ENCODE measurements around the gene RPE. TPM values are rescaled to one million over a fixed set of nuclear protein-coding genes. Genes with fewer than 3 reads are reported as not detected.

Gene RPE
- total RNA-seq, 1 donor from 2014 or later = 38.1 TPM

DNA sequence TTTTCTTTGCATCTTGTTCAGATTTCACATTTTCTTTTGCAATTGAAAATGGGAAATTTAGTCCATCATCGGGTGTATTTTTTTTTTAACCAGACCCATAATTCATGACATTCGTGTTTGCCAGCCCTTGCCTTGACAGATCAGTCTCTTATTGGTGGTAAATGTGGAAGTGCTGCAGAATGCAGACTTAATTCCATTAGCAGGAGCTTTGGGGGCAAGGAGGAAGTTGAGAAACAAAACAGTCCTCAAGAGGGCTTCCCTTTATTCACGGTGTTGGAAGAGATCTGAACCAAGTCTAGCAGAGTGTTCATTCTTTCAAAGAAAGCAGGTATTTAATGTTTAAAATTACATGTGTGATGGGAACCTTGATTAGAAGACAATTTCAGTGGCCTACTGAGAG, 16.6 kb upstream of the RPE start:
- H3K27me3 Mint-ChIP-seq (ENCODE audit: unreplicated experiment) = no peaks in the 10 kb centered on the region
- no peaks in the 10 kb centered on the region for H3K4me1 Mint-ChIP-seq (ENCODE audit: low read depth, unreplicated experiment)
- TF ChIP-seq, protein P1, sequence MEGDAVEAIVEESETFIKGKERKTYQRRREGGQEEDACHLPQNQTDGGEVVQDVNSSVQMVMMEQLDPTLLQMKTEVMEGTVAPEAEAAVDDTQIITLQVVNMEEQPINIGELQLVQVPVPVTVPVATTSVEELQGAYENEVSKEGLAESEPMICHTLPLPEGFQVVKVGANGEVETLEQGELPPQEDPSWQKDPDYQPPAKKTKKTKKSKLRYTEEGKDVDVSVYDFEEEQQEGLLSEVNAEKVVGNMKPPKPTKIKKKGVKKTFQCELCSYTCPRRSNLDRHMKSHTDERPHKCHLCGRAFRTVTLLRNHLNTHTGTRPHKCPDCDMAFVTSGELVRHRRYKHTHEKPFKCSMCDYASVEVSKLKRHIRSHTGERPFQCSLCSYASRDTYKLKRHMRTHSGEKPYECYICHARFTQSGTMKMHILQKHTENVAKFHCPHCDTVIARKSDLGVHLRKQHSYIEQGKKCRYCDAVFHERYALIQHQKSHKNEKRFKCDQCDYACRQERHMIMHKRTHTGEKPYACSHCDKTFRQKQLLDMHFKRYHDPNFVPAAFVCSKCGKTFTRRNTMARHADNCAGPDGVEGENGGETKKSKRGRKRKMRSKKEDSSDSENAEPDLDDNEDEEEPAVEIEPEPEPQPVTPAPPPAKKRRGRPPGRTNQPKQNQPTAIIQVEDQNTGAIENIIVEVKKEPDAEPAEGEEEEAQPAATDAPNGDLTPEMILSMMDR (IDR thresholded peaks at IDR 0.05; ENCODE audit: partially characterized antibody, unreplicated experiment) = no peak
- H3K27ac Mint-ChIP-seq (ENCODE audit: unreplicated experiment) = no peak overlapping the region
- no peaks in the 10 kb centered on the region for H3K36me3 Mint-ChIP-seq (ENCODE audit: unreplicated experiment)
- no peaks in the 10 kb centered on the region for H3K9me3 Mint-ChIP-seq (ENCODE audit: unreplicated experiment)
- no peak overlapping the region for H3K4me3 Mint-ChIP-seq (ENCODE audit: unreplicated experiment)
- DNase-seq = no peak

DNA sequence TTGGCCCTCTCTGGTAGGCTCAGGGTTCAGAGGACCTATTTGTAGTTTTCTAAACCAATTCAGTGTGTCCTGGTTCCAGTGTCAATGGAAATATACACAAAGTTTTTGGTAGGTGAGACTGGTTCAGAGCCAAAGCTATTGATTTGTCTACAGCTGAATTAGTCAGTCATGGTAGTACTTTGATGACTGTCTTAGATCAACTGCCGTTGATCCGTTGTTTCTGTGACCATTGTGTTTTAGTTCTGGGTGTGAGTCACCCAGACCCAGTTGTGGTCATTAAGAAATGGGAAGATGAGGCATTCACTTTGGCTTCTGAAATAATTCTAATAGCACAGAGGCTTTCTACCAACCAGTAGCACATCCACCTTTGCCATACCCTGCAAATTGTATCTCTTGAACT, 16.0 kb upstream of the RPE start:
- no peak for DNase-seq
- no peaks in the 10 kb centered on the region for H3K36me3 Mint-ChIP-seq (ENCODE audit: unreplicated experiment)
- H3K9me3 Mint-ChIP-seq (ENCODE audit: unreplicated experiment) = no peaks in the 10 kb centered on the region
- no peaks in the 10 kb centered on the region for H3K4me1 Mint-ChIP-seq (ENCODE audit: low read depth, unreplicated experiment)
- H3K27ac Mint-ChIP-seq (ENCODE audit: unreplicated experiment) = no peak overlapping the region
- no peak overlapping the region for H3K4me3 Mint-ChIP-seq (ENCODE audit: unreplicated experiment)
- TF ChIP-seq, protein P1 (IDR thresholded peaks at IDR 0.05; ENCODE audit: partially characterized antibody, unreplicated experiment) = no peak
- H3K27me3 Mint-ChIP-seq (ENCODE audit: unreplicated experiment) = no peaks in the 10 kb centered on the region

- no peaks in the 10 kb centered on the region for H3K4me1 Mint-ChIP-seq (ENCODE audit: low read depth, unreplicated experiment)
- DNase-seq = no peak
- H3K9me3 Mint-ChIP-seq (ENCODE audit: unreplicated experiment) = no peaks in the 10 kb centered on the region
- TF ChIP-seq, protein P1 (IDR thresholded peaks at IDR 0.05; ENCODE audit: partially characterized antibody, unreplicated experiment) = no peak
- no peaks in the 10 kb centered on the region for H3K36me3 Mint-ChIP-seq (ENCODE audit: unreplicated experiment)
- no peak overlapping the region for H3K27ac Mint-ChIP-seq (ENCODE audit: unreplicated experiment)
- no peaks in the 10 kb centered on the region for H3K27me3 Mint-ChIP-seq (ENCODE audit: unreplicated experiment)
- no peak overlapping the region for H3K4me3 Mint-ChIP-seq (ENCODE audit: unreplicated experiment)
Measured at GRCh38 chr2:209988010-209988409, 14.4 kb upstream of the RPE start.

GRCh38 chr2:209990838-209991237, 11.6 kb upstream of the RPE start:
- TF ChIP-seq, protein P1 (IDR thresholded peaks at IDR 0.05; ENCODE audit: partially characterized antibody, unreplicated experiment) = no peak
- H3K4me1 Mint-ChIP-seq (ENCODE audit: low read depth, unreplicated experiment) = no peaks in the 10 kb centered on the region
- H3K27me3 Mint-ChIP-seq (ENCODE audit: unreplicated experiment) = no peaks in the 10 kb centered on the region
- no peaks in the 10 kb centered on the region for H3K9me3 Mint-ChIP-seq (ENCODE audit: unreplicated experiment)
- H3K36me3 Mint-ChIP-seq (ENCODE audit: unreplicated experiment) = no peaks in the 10 kb centered on the region
- DNase-seq = no peak
- no peak overlapping the region for H3K27ac Mint-ChIP-seq (ENCODE audit: unreplicated experiment)
- no peak overlapping the region for H3K4me3 Mint-ChIP-seq (ENCODE audit: unreplicated experiment)

- DNase-seq = no peak
- H3K27ac Mint-ChIP-seq (ENCODE audit: unreplicated experiment) = no peak overlapping the region
- H3K4me3 Mint-ChIP-seq (ENCODE audit: unreplicated experiment) = no peak overlapping the region
- no peaks in the 10 kb centered on the region for H3K27me3 Mint-ChIP-seq (ENCODE audit: unreplicated experiment)
- no peaks in the 10 kb centered on the region for H3K9me3 Mint-ChIP-seq (ENCODE audit: unreplicated experiment)
- H3K36me3 Mint-ChIP-seq (ENCODE audit: unreplicated experiment) = no peaks in the 10 kb centered on the region
- H3K4me1 Mint-ChIP-seq (ENCODE audit: low read depth, unreplicated experiment) = no peaks in the 10 kb centered on the region
- TF ChIP-seq, protein P1 (IDR thresholded peaks at IDR 0.05; ENCODE audit: partially characterized antibody, unreplicated experiment) = no peak
Measured at GRCh38 chr2:209993968-209994367, 8.5 kb upstream of the RPE start.

All from glutamatergic neuron (in vitro differentiated cells).